SK-N-SH (cell line): ENCODE results near the gene S100A8. TPM values are rescaled to one million over a fixed set of nuclear protein-coding genes. Genes with fewer than 3 reads are reported as not detected.

Source experiments
- CTCF ChIA-PET: fragments of 300-600, 350-600 bp; formaldehyde crosslinking; extraction: SDS; loops from one replicate; lab custom pipeline; 2021; lab: Yijun Ruan, JAX
- POLR2A ChIA-PET: fragments of 350-600 bp; sonication (Branson Sonifier 250); formaldehyde crosslinking; extraction: SDS; loops from one replicate; lab custom pipeline; 2020; ENCODE audit warnings: antibody characterized with exemption, inconsistent platforms; lab: Yijun Ruan, JAX
- DNase-seq: peaks from one replicate; pipeline ENCODE4 v3.0.0; 2012
- H2AFZ ChIP-seq: fragments of 200-600 bp; sonication (generic); 2 replicates; pipeline ENCODE4 v1.8.1; 2016; ENCODE audit warnings: antibody characterized with exemption, mild to moderate bottlenecking, low read depth
- H3F3A ChIP-seq: fragments of 200-600 bp; sonication (generic); replicated peaks from 2 replicates; pipeline ENCODE3; 2016; ENCODE audit warnings: antibody characterized with exemption, mild to moderate bottlenecking; ENCODE audit not compliant: insufficient read depth
- H3K27ac ChIP-seq, 2 experiments: fragments of 200-500 bp in 1 of 2; fragments of 200-600 bp in 1 of 2; sonication (Bioruptor generic) in 1 of 2; sonication (generic), shearing (Covaris generic) in 1 of 2; 2 replicates each; pipeline versions ENCODE4 v1.5.1 to v1.6.1; 2014 to 2016; ENCODE audit warnings: low read depth in 2 of 2, inconsistent platforms in 1 of 2, low read length in 1 of 2, mild to moderate bottlenecking in 1 of 2, mixed read lengths in 1 of 2
- H3K27me3 ChIP-seq: fragments of 200-600 bp; sonication (generic), shearing (Covaris generic); 2 replicates; pipeline ENCODE4 v1.6.1; 2016; ENCODE audit warnings: mixed run types; ENCODE audit not compliant: insufficient read depth
- H3K36me3 ChIP-seq, 2 experiments: fragments of 200-500 bp in 1 of 2; fragments of 200-600 bp in 1 of 2; sonication (Bioruptor generic) in 1 of 2; sonication (generic) in 1 of 2; replicated peaks in 1 of 2; 2 replicates each; pipeline versions ENCODE3 to v1.5.1; 2014 to 2016; ENCODE audit warnings: low read length in 1 of 2, mild to moderate bottlenecking in 1 of 2; ENCODE audit not compliant: insufficient read depth in 2 of 2, control insufficient read depth in 1 of 2
- H3K4me1 ChIP-seq, 2 experiments: fragments of 200-500 bp in 1 of 2; fragments of 200-600 bp in 1 of 2; sonication (Bioruptor generic) in 1 of 2; sonication (generic), shearing (Covaris generic) in 1 of 2; 2 replicates each; pipeline versions ENCODE4 v1.5.1 to v1.6.1; 2014 to 2016; ENCODE audit warnings: low read depth in 1 of 2, low read length in 1 of 2, mixed run types in 1 of 2; ENCODE audit not compliant: insufficient read depth in 2 of 2, control insufficient read depth in 1 of 2
- H3K4me2 ChIP-seq: fragments of 200-600 bp; sonication (generic), shearing (Covaris generic); 2 replicates; pipeline ENCODE4 v1.6.1; 2017; ENCODE audit warnings: mixed run types
- H3K4me3 ChIP-seq, 2 experiments: fragments of 200-500 bp in 1 of 2; fragments of 200-600 bp in 1 of 2; sonication (Bioruptor generic) in 1 of 2; sonication (generic), shearing (Covaris generic) in 1 of 2; 2 replicates each; pipeline versions ENCODE4 v1.5.1 to v1.8.1; 2014 to 2016; ENCODE audit warnings: low read depth in 2 of 2, inconsistent platforms in 1 of 2, low read length in 1 of 2, mild to moderate bottlenecking in 1 of 2, mixed read lengths in 1 of 2, moderate library complexity in 1 of 2
- H3K79me2 ChIP-seq: fragments of 200-600 bp; sonication (generic); 2 replicates; pipeline ENCODE4 v1.8.1; 2017; ENCODE audit warnings: mild to moderate bottlenecking; ENCODE audit not compliant: insufficient read depth
- H3K9ac ChIP-seq: fragments of 200-600 bp; sonication (generic); 2 replicates; pipeline ENCODE4 v1.6.1; 2017; ENCODE audit warnings: mixed run types
- H3K9me2 ChIP-seq: fragments of 200-600 bp; sonication (generic); 2 replicates; pipeline ENCODE4 v1.6.1; 2017; ENCODE audit warnings: mixed run types
- H3K9me3 ChIP-seq: fragments of 200-600 bp; sonication (generic); 2 replicates; pipeline ENCODE4 v1.6.1; 2017; ENCODE audit warnings: mixed run types, mild to moderate bottlenecking, moderate library complexity
- H4K20me1 ChIP-seq: fragments of 200-600 bp; sonication (generic); 2 replicates; pipeline ENCODE4 v1.6.1; 2017; ENCODE audit warnings: mild to moderate bottlenecking, mixed run types; ENCODE audit not compliant: insufficient read depth
- CHD2 ChIP-seq: fragments of 150-350 bp; IDR thresholded peaks from 2 replicates; pipeline ENCODE4 v1.6.1; 2018; ENCODE audit warnings: low read length; ENCODE audit not compliant: partially characterized antibody
- FOSL2 ChIP-seq: IDR thresholded peaks from 2 replicates; pipeline ENCODE4 v1.4.0; 2012; ENCODE audit warnings: low read depth, mild to moderate bottlenecking, moderate library complexity, borderline replicate concordance
- FOXJ3 ChIP-seq: sonication (generic); formaldehyde crosslinking; IDR thresholded peaks from 2 replicates; pipeline ENCODE4 v1.5.1; 2020; ENCODE audit warnings: mild to moderate bottlenecking, missing genetic modification reagents
- GATA2 ChIP-seq: sonication (generic); formaldehyde crosslinking; IDR thresholded peaks from 2 replicates; pipeline ENCODE4 v1.5.0; 2020; ENCODE audit warnings: mild to moderate bottlenecking, missing genetic modification reagents
- MAX ChIP-seq: IDR thresholded peaks from 2 replicates; pipeline ENCODE4 v1.4.0; 2012; ENCODE audit warnings: low read depth
- MEF2A ChIP-seq: IDR thresholded peaks from 2 replicates; pipeline ENCODE4 v1.4.0; 2012; ENCODE audit warnings: low read depth, borderline replicate concordance
- NRF1 ChIP-seq: IDR thresholded peaks from 2 replicates; pipeline ENCODE4 v1.6.1; 2012; ENCODE audit warnings: low read depth, mild to moderate bottlenecking, low read length
- RFX5 ChIP-seq: IDR thresholded peaks from 2 replicates; pipeline ENCODE4 v1.6.1; 2012; ENCODE audit warnings: mild to moderate bottlenecking, improper control_type of control experiment, low read length
- SMC3 ChIP-seq: IDR thresholded peaks from 2 replicates; pipeline ENCODE4 v1.6.1; 2012; ENCODE audit warnings: low read depth, low read length, improper control_type of control experiment
- USF2 ChIP-seq: fragments of 150-350 bp; IDR thresholded peaks from 2 replicates; pipeline ENCODE4 v1.6.1; 2017; ENCODE audit warnings: antibody characterized with exemption, low read length, low read depth, borderline replicate concordance
- YY1 ChIP-seq: IDR thresholded peaks from 2 replicates; pipeline ENCODE4 v1.4.0; 2012; ENCODE audit warnings: low read depth, mild to moderate bottlenecking
- ZBTB33 ChIP-seq: IDR thresholded peaks from 2 replicates; pipeline ENCODE4 v1.4.0; 2012; ENCODE audit warnings: low read depth, borderline replicate concordance
- WGBS: methylation state at CpG from one replicate; pipeline ENCODE4 v1.1.6; 2017; ENCODE audit warnings: low lambda C conversion rate; 5-methylcytosine and 5-hydroxymethylcytosine counted together
- polyA plus RNA-seq, 3 experiments: library from polyadenylated mRNA; depleted of rRNA; stranded (reverse); fragments of >200 nt; gene quantifications; 2 replicates each; pipeline ENCODE4 v1.2.3, GENCODE V29; 2012
- TF ChIP-seq, protein P1 (sequence below): IDR thresholded peaks from 2 replicates; pipeline ENCODE4 v1.4.0; 2012; ENCODE audit warnings: low read depth, borderline replicate concordance
- TF ChIP-seq, protein P2 (sequence below): IDR thresholded peaks from 2 replicates; pipeline ENCODE4; 2012

Gene S100A8
- polyA plus RNA-seq, 1 of the 3 experiments (the other 2 are of a cell fraction) = not detected

DNA sequence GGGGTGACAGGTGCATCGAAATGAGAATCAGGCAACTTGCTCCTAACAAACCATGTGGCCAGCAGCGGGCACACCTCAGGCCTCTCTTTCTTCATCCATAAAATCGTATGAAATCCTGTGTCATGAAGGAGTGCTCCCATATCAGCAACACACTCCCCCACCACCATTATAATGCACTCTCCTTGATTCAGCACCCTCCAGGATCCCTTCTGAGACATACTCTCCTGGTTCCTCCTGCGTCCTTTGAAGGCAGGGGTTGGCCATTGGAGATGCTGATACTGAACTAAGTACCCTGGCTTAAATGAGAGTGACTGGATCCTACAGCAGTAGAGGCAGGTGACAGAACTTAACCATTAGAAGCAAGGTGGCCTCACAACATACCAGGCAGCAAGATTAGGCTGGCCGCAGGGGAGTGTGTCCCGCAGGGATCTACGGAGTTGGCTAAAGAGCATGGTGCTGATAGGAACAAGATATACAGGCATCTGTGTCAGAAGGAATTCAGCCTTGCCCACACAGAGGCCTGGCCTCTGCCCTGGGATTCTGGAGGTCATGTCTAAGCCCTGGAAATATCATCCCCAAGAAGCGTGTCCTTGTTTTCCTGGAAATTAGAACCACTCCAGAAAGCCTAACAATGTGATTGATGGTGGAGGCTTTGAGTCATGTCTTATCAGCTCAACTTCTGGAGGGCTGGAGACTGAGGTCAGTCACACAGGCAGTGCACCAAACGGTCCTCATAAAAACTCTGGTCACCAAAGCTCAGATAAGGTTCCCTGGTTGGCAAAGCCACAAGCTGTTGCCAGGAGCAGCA is 42.2 kb upstream of the S100A8 start:
- H3K9ac ChIP-seq = no peak overlapping the region
- POLR2A ChIA-PET = no interaction called here
- no peaks in the 10 kb centered on the region for H3K9me3 ChIP-seq
- no peaks in the 10 kb centered on the region for H3K36me3 ChIP-seq
- H3K27me3 ChIP-seq = peaks cover 12% of the 10 kb centered on the region; the same call in 1 of the 2 replicates
- WGBS = 16% methylated on average over 8 of the region's 9 CpGs
- H3K4me2 ChIP-seq = no peak overlapping the region
- H3K79me2 ChIP-seq = no peaks in the 10 kb centered on the region
- H3K4me1 ChIP-seq = no peaks in the 10 kb centered on the region
- H3K4me3 ChIP-seq = no peak overlapping the region
- no peaks in the 10 kb centered on the region for H3K9me2 ChIP-seq
- H2AFZ ChIP-seq = no peak overlapping the region
- no peaks in the 10 kb centered on the region for H3F3A ChIP-seq
- CTCF ChIA-PET = no interaction called here
- TF ChIP-seq, protein P1, sequence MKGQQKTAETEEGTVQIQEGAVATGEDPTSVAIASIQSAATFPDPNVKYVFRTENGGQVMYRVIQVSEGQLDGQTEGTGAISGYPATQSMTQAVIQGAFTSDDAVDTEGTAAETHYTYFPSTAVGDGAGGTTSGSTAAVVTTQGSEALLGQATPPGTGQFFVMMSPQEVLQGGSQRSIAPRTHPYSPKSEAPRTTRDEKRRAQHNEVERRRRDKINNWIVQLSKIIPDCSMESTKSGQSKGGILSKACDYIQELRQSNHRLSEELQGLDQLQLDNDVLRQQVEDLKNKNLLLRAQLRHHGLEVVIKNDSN = no peak
- TF ChIP-seq USF2 (no peak), FOXJ3 (no peak), ZBTB33 (no peak), YY1 (no peak), MEF2A (no peak), RFX5 (no peak), GATA2 (CRISPR knock-in tag) (no peak), SMC3 (no peak), FOSL2 (no peak), NRF1 (no peak), MAX (no peak), CHD2 (no peak)
- TF ChIP-seq, protein P2, sequence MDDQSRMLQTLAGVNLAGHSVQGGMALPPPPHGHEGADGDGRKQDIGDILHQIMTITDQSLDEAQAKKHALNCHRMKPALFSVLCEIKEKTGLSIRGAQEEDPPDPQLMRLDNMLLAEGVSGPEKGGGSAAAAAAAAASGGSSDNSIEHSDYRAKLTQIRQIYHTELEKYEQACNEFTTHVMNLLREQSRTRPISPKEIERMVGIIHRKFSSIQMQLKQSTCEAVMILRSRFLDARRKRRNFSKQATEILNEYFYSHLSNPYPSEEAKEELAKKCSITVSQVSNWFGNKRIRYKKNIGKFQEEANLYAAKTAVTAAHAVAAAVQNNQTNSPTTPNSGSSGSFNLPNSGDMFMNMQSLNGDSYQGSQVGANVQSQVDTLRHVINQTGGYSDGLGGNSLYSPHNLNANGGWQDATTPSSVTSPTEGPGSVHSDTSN = no peak
- TF ChIP-seq, all 33 proteins: peak for 0
- no peak overlapping the region for H3K27ac ChIP-seq
- H4K20me1 ChIP-seq = no peaks in the 10 kb centered on the region
- DNase-seq = no peak
